Neural cell (in vitro differentiated cells): ENCODE measurements around the gene AADACL2. TPM values are rescaled to one million over a fixed set of nuclear protein-coding genes. Genes with fewer than 3 reads are reported as not detected.

Experiments
- H2AFZ ChIP-seq: fragments of 200-600, 300-800 bp; sonication (generic), shearing (Covaris generic); 2 replicates; pipeline ENCODE4 v1.6.0; 2014; ENCODE audit warnings: low read depth, mild to moderate bottlenecking, antibody characterized with exemption, low read length, moderate library complexity
- H3F3A ChIP-seq: fragments of 200-600 bp; shearing (Covaris generic); 2 replicates; pipeline ENCODE4 v1.6.1; 2016; ENCODE audit warnings: mild to moderate bottlenecking, moderate library complexity, mixed read lengths, antibody characterized with exemption, low read length; ENCODE audit not compliant: insufficient read depth, poor library complexity, severe bottlenecking
- H3K27ac ChIP-seq: fragments of 200-600, 300-800 bp; sonication (generic), shearing (Covaris generic); 2 replicates; pipeline ENCODE4 v1.5.1; 2014; ENCODE audit warnings: mild to moderate bottlenecking, low read length, moderate library complexity
- H3K27me3 ChIP-seq: fragments of 300-800, 200-600 bp; sonication (generic), shearing (Covaris generic); 2 replicates; pipeline ENCODE4 v1.6.0; 2014; ENCODE audit warnings: mild to moderate bottlenecking, low read depth, low read length, moderate library complexity; ENCODE audit not compliant: insufficient read depth
- H3K36me3 ChIP-seq: fragments of 300-800, 200-600 bp; sonication (generic), shearing (Covaris generic); 2 replicates; pipeline ENCODE4 v1.5.1; 2014; ENCODE audit warnings: mild to moderate bottlenecking, antibody characterized with exemption, low read length, moderate library complexity; ENCODE audit not compliant: insufficient read depth
- H3K4me2 ChIP-seq: fragments of 300-800, 200-600 bp; sonication (generic), shearing (Covaris generic); 2 replicates; pipeline ENCODE4 v1.6.0; 2014; ENCODE audit warnings: mild to moderate bottlenecking, low read length
- H3K4me3 ChIP-seq: fragments of 300-800, 200-600 bp; sonication (generic), shearing (Covaris generic); 2 replicates; pipeline ENCODE4 v1.5.1; 2014; ENCODE audit warnings: mild to moderate bottlenecking, low read length, moderate library complexity
- H3K79me2 ChIP-seq: fragments of 200-600 bp; shearing (Covaris generic); replicated peaks from 2 replicates; pipeline ENCODE4 v1.6.0; 2014; ENCODE audit warnings: mild to moderate bottlenecking, low read length, moderate library complexity; ENCODE audit not compliant: insufficient read depth
- H3K9ac ChIP-seq: fragments of 300-800, 200-600 bp; sonication (generic), shearing (Covaris generic); 2 replicates; pipeline ENCODE4 v1.6.1; 2016; ENCODE audit warnings: mild to moderate bottlenecking, low read length, mixed read lengths
- H3K9me2 ChIP-seq: fragments of 200-600 bp; shearing (Covaris generic); 2 replicates; pipeline ENCODE4 v1.6.1; 2016; ENCODE audit warnings: mild to moderate bottlenecking, low read length, mixed read lengths; ENCODE audit not compliant: insufficient read depth
- H3K9me3 ChIP-seq: fragments of 200-600, 300-800 bp; sonication (generic), shearing (Covaris generic); 2 replicates; pipeline ENCODE4 v1.6.1; 2016; ENCODE audit warnings: mild to moderate bottlenecking, mixed run types, low read length, moderate library complexity, mixed read lengths
- H4K20me1 ChIP-seq: fragments of 200-600 bp; shearing (Covaris generic); 2 replicates; pipeline ENCODE4 v1.6.1; 2016; ENCODE audit warnings: mild to moderate bottlenecking, mixed run types; ENCODE audit not compliant: insufficient read depth
- CTCF ChIP-seq: fragments of 450-650 bp; IDR thresholded peaks from 2 replicates; pipeline ENCODE4 v1.5.1; 2014; ENCODE audit warnings: antibody characterized with exemption, mild to moderate bottlenecking, moderate library complexity; ENCODE audit not compliant: poor library complexity, severe bottlenecking
- EP300 ChIP-seq: fragments of 450-650 bp; conservative IDR thresholded peaks from 2 replicates; pipeline ENCODE4 v1.6.1; 2014; ENCODE audit warnings: antibody characterized with exemption, mild to moderate bottlenecking, moderate library complexity; ENCODE audit not compliant: poor library complexity, severe bottlenecking
- EZH2 ChIP-seq: fragments of 200-600, 300-800 bp; shearing (Covaris generic), sonication (generic); IDR thresholded peaks from 2 replicates; pipeline ENCODE4 v1.6.1; 2014; ENCODE audit warnings: antibody characterized with exemption, low read length, borderline replicate concordance, mild to moderate bottlenecking; ENCODE audit not compliant: insufficient read depth, poor library complexity, severe bottlenecking
- MXI1 ChIP-seq: fragments of 450-650 bp; conservative IDR thresholded peaks from 2 replicates; pipeline ENCODE4 v1.6.1; 2014; ENCODE audit warnings: antibody characterized with exemption, mild to moderate bottlenecking; ENCODE audit not compliant: poor library complexity, severe bottlenecking
- POLR2AphosphoS5 ChIP-seq: IDR thresholded peaks from 2 replicates; pipeline ENCODE4 v1.6.1; 2012
- RAD21 ChIP-seq: fragments of 450-650 bp; conservative IDR thresholded peaks from 2 replicates; pipeline ENCODE4 v1.6.1; 2014; ENCODE audit warnings: antibody characterized with exemption, mild to moderate bottlenecking, moderate library complexity
- REST ChIP-seq: IDR thresholded peaks from 2 replicates; pipeline ENCODE4 v1.6.1; 2012; ENCODE audit warnings: borderline replicate concordance
- SMC3 ChIP-seq: fragments of 450-650 bp; conservative IDR thresholded peaks from 2 replicates; pipeline ENCODE4 v1.6.1; 2014; ENCODE audit warnings: antibody characterized with exemption, mild to moderate bottlenecking, moderate library complexity; ENCODE audit not compliant: poor library complexity
- TAF1 ChIP-seq: IDR thresholded peaks from 2 replicates; pipeline ENCODE4 v1.6.1; 2012; ENCODE audit warnings: low read depth
- polyA plus RNA-seq: library from polyadenylated mRNA; depleted of rRNA; stranded (reverse); fragments of >200 nt; gene quantifications from 2 replicates; pipeline ENCODE4 v1.2.3, GENCODE V29; 2014

AADACL2 gene
- polyA plus RNA-seq, 1 donor from 2014 or later: not detected

GRCh38 chr3:151743855-151744254 lies 10.1 kb downstream of the AADACL2 start:
- H3K36me3 ChIP-seq: no peaks in the 10 kb centered on the region
- H3K9me2 ChIP-seq: no peaks in the 10 kb centered on the region
- no peaks in the 10 kb centered on the region for H3K79me2 ChIP-seq
- no peak overlapping the region for H3K4me2 ChIP-seq
- H2AFZ ChIP-seq: no peak overlapping the region
- no peak overlapping the region for H3K9ac ChIP-seq
- no peaks in the 10 kb centered on the region for H3F3A ChIP-seq
- H4K20me1 ChIP-seq: no peaks in the 10 kb centered on the region
- no peak overlapping the region for H3K27ac ChIP-seq
- TF ChIP-seq CTCF (no peak), TAF1 (no peak), REST (no peak), RAD21 (no peak), SMC3 (no peak), EZH2 (no peak), POLR2AphosphoS5 (no peak)
- H3K4me3 ChIP-seq: no peak overlapping the region
- H3K27me3 ChIP-seq: no peaks in the 10 kb centered on the region
- peaks cover 4% of the 10 kb centered on the region for H3K9me3 ChIP-seq

- Histone ChIP-seq H4K20me1 (no peaks in the 10 kb centered on the region), H3K9me2 (no peaks in the 10 kb centered on the region), H3K79me2 (no peaks in the 10 kb centered on the region), H3F3A (no peaks in the 10 kb centered on the region), H3K9ac (no peak overlapping the region), H3K27me3 (no peaks in the 10 kb centered on the region), H3K4me3 (no peak overlapping the region), H3K27ac (no peak overlapping the region), H2AFZ (no peak overlapping the region), H3K4me2 (no peak overlapping the region), H3K36me3 (no peaks in the 10 kb centered on the region), H3K9me3 (peaks cover 4% of the 10 kb centered on the region)
- TF ChIP-seq EP300 (no peak), RAD21 (no peak), MXI1 (no peak), POLR2AphosphoS5 (no peak), TAF1 (no peak), REST (no peak), CTCF (no peak), SMC3 (no peak), EZH2 (no peak)
Observed at GRCh38 chr3:151750181-151750580, 16.5 kb downstream of the AADACL2 start.
